Spleen (tissue), 7 donors: ENCODE results near the gene LRP1-AS.

ENCODE experiments used
- CTCF ChIP-seq, 11 experiments: fragments of 200-600 bp in 7 of 11; fragments of 450-650 bp in 4 of 11; sonication (generic) in 4 of 11; IDR thresholded peaks in 8 of 11; conservative IDR thresholded peaks in 3 of 11; 1 replicate in 7 of 11; 2 replicates in 4 of 11; pipeline versions ENCODE4 v1.4.0 to v1.8.0; 2016 to 2021; ENCODE audit warnings: antibody characterized with exemption in 11 of 11, inconsistent platforms in 4 of 11, mild to moderate bottlenecking in 1 of 11
- POLR2A ChIP-seq, 3 donors: fragments of 450-650 bp; IDR thresholded peaks; one replicate each; pipeline ENCODE4 v1.5.1; 2017; ENCODE audit warnings: antibody characterized with exemption in 3 of 3, mild to moderate bottlenecking in 1 of 3
- POLR2AphosphoS5 ChIP-seq, 3 donors: sonication (generic); formaldehyde crosslinking; IDR thresholded peaks; one replicate each; pipeline ENCODE4 v1.5.1; 2017; ENCODE audit warnings: antibody characterized with exemption in 3 of 3
- donor health status: DM: no; HTN: no; CAD: no; lungs with moderate emphysema.
- donor health status: DM: no; HTN: no; CAD: no.
- donor health status: DM: no; HTN: no; CAD: no.

- TF ChIP-seq POLR2A (IDR thresholded peaks at IDR 0.05) = no peak
- TF ChIP-seq CTCF (IDR thresholded peaks at IDR 0.05 in 8 of 11, conservative IDR thresholded peaks at IDR 0.05 in 3 of 11) = no peak
- no peak for TF ChIP-seq POLR2AphosphoS5 (IDR thresholded peaks at IDR 0.05)
Observed at GRCh38 chr12:57116580-57117281, 30.7 kb downstream of the LRP1-AS start.
